HG03460 (cell line): ENCODE data around the gene ANTXR1.

ENCODE experiments used
- ATAC-seq: cut with Tn5 transposase; IDR thresholded peaks from one replicate; pipeline ENCODE4 v1.9.1; 2021; ENCODE audit not compliant: unreplicated experiment

Gene ANTXR1

DNA sequence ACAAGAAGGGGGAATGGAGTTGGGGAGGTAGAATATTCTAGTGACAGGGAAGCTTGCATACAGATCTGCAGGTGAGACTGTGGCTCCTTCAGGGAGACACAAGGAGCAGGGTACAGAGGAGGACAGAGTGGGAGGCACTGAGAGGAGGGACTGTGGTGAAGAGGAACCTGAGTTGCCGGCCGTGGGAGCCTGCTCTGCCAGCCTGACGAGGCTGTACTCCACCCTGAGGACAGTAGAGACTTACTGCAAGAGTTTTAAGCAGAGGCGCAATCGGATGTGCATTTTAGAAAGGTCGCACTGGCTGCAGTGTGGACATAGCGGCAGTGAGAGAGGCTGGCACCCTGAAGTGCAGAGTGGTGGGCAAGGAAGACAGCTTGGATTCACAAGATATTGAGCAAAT, 188.3 kb downstream of the ANTXR1 start:
- ATAC-seq, result no peak

DNA sequence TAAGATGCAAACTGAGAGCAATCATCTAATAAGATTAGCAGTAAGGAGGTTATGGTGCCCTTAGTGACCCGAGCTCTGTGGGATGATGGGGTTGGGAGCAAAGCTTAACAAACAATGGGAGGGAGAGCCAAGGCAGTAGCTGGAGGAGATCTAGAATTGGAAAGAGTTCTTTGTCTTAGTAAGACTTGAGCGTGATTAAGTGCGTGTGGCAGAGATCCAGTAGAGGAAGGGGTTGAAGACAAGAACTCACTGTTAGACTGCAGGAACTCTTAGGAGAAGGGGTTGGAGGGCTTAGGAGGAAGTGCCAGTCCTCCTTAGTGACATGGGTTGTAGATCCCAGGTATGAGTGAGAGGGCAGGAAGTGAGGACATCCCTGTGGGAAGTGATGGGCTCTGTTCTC, 189.3 kb downstream of the ANTXR1 start:
- no peak for ATAC-seq

- no peak for ATAC-seq
These were observed 190.4 kb downstream of the ANTXR1 start for GRCh38 chr2:69203166-69203985.

GRCh38 chr2:69204654-69205053, 191.7 kb downstream of the ANTXR1 start:
- ATAC-seq, result no peak

GRCh38 chr2:69205076-69205475, 192.1 kb downstream of the ANTXR1 start:
- ATAC-seq, result no peak

DNA sequence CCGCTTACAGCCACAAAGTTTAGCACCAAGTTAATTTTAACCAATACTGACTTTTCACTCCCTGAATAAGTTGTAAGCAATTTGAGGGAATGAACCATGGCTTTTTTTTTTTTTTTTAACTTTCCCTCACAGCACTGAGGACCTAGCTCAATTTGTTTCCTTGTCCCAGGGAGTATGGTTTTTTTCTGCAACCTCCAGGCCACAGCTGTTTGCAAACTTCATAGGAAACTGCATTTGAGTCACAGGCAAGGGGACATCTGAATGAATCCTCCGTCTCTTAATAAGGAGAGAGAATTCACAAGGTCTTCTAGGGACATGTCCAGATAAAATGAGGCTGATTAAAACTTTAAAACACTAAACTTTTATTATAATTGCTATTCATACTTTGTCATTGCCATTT, 192.5 kb downstream of the ANTXR1 start:
- no peak for ATAC-seq

DNA sequence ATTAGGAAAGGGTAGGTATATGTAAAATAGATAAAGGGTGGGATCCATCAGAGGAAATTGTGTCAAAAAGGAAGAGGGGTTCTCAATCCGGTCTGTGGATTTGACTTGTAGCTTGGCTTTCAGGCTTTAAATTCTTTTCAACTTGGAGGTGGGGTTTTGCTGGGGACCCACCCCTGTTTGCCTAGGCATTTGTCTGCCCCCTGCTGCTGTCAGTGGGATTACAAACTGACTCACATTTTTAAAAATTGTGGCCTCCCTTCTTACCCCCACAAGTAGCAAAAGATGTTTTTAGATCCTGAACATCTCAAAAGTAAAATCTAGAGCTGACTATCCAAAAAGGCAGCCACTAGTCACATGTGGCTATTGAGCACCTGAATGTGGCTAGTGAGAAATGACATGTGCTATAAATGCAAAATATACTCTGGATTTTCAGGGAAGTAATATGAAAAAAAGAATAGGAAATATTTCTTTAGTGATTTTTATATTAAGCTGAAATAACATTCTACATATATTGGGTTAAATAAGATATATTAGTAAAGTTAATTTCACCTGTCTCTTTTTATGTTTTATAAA, 195.1 kb downstream of the ANTXR1 start:
- no peak for ATAC-seq

GRCh38 chr2:69209482-69209881, 196.5 kb downstream of the ANTXR1 start:
- no peak for ATAC-seq

GRCh38 chr2:69210385-69210784, 197.4 kb downstream of the ANTXR1 start:
- no peak for ATAC-seq

DNA sequence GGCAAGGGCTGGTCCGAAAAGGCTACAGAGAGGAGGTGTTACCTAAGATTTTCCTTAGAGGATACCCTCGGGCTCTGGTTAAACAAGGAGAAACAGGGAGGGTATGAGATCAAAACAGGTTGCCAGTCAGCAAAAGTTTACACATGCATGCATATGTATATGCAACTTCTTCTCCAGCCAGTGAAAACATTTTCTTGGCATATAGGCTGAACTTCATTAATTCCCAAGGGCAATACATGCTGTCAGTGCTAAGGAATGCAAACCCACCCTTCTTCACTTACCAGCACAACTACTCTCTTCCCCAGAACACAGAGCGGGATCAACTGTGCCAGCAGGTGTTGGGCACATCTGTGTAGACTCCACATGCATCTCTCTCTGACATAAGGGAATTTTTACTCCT, 198.1 kb downstream of the ANTXR1 start:
- no peak for ATAC-seq

DNA sequence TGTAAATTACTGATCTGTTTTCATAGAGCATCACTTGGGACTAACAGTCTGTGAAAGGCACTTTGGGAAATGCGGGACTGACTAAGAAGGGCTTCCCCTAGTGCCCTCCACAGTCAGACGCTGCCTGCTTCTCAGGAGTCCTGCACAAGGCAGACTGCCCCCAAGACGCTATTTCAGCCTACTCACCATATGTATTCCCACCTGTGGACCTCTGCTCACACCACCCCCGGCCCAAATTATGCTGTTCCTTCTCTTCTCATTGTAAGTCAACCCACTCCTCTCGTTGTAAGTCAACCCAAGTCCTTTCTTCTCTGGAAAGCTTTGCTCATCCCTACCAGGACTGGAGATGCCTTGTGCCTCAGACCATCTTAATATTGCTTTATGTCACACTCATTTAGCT, 198.7 kb downstream of the ANTXR1 start:
- ATAC-seq, result no peak

DNA sequence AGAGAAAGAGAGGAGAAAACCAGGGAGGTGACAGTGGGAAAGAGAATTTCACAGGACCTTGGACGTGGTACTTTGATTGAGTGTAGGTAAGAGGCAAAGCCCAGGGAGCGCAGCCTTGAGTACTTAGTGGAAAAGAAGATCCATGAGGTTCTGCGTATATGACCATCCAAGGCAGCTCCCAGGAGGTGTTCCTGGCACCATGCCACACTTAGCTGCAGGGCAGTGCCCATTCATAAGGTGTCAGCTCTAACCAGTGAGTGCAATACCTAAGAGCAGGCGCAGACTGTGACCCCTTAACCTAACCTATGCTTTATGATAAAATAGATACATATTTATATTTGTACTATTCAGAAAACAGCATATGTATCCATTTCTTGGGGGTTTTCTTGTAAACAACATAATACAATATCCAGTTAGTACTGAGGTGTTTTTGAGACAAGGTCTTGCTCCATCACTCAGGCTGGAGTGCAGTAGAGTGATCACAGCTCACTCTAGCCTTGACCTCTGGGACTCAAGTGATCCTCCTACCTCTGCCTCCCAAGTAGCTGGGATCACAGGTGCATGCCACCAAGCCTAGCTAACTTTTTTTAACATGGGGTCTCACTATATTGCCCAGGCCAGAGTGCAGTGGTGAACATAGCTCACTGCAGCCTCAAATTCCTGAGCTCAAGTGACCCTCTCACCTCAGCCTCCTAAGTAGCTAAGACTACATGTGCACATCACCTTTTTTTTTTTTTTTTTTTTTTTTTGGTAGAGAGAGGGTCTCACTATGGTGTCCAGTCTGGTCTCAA, 199.5 kb downstream of the ANTXR1 start:
- no peak for ATAC-seq

DNA sequence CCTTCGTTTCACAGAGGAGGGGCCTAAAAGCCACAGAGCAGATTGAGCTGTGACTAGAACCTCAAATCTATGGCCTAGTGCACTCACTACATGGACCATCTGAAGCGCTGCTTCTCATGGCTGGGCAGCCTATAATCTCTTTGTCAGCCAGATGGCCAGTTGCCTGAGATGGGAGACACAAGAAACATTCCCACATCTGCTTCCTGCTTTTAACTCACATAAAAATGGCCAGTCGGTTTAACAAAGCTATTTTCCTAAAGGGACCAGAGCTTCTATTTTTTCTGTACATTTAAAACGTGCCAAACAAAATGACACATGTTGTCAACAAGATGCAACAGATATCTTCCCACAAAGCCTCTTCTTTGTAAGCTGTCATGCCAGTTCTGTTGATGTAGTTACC, 200.2 kb downstream of the ANTXR1 start:
- no peak for ATAC-seq

DNA sequence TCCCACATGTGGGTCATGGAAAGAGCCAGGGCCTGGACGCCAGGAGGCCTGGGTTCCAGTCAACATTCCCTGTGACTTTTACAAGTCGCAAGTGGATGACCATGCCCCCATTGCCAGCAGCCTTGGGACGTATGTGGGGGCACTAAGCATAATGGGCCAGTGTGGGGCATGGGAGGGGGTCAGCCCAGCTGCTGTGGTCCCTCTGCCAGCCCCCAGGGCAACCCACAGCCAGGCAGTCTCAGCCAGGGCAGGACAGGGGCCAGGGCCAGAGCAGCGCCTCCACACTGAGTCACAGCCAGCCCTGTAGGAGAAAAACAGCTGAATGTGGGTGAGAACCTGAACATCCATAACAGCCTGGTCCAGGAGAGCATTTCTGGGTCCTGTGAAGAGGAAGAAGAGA, 200.8 kb downstream of the ANTXR1 start:
- ATAC-seq, result no peak

- ATAC-seq, result no peak
These were observed 201.9 kb downstream of the ANTXR1 start for GRCh38 chr2:69214898-69215297.

DNA sequence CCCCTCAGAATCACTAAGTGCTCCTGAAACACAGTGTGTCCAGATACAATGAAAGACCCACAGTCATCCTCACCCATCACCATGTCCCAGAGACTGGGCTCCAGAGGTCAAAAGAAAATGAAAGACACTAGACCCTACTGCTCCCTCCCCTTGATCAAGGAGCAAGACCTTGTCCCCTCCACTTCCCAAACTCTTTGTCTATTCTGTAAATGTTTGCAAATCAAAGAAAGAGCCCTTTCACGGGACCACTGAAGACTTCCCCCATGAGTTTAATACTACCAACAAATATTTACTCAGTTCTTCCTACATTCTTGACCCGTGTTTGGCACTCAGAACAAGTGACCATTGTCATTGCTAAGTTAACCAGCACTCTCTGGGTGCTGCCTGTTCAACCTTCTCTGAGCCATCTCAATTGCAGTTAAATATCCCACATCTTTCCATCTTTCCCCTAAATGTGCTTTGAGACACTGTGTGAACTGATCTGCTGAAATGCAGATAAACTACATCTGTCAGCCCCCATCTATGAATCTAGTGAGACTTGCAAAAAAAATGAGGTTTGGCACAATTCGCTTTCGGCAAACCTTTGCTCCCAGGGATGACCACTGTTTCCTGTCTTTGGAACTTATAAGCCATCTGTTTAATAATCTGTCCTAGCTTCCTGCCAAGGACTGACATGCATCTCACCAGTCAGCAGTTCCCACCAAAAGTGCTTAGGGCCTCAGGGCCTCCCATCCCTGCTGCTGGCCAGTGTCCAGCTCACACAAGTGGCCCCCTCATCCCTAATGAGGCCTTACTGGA, 203.8 kb downstream of the ANTXR1 start:
- ATAC-seq, result no peak

GRCh38 chr2:69217333-69218080, 204.5 kb downstream of the ANTXR1 start:
- no peak for ATAC-seq

GRCh38 chr2:69221512-69221911, 208.5 kb downstream of the ANTXR1 start:
- ATAC-seq, result no peak

DNA sequence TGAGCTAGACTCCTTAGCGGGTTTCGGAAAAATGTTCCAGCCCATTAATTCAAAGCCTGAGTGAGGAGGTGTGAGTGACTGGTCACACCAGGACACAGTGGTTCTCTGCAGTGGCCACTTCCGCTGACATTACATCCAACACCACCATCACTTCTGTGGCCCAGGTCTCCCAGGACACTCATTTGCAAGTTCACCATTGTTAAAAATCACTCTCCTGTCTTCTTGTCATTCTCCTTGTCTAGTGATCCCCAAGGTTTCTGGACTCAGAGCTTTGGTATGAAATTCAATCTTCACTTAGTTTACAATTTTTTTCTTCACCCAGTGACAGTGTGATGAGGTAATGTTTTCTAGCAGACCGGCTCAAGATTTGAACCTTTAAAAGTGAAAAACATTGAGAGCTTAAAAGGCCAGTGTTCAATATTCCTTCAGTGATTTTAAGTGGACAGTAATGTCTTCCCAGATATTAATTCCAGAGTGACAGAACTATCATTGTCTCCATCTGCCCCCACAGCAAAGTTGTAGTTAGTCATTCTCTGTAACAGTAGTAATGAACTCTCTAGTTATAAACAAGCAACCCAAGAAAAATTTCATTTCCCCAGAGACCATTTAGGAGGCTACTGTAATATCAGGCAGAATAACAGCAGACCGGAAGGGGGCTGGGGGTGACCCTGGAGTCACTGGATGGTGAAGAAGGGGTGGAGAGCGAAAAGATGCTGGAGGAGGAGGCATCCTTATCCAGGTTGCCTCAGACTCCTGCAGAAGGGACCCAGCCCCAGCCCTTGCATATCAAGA, 209.2 kb downstream of the ANTXR1 start:
- ATAC-seq, result no peak
